Mesothelial cell of epicardium (in vitro differentiated cells): ENCODE results near the gene MRPS11. TPM values are rescaled to one million over a fixed set of nuclear protein-coding genes. Genes with fewer than 3 reads are reported as not detected.

Experiments used
- DNase-seq, 2 experiments: peaks; one replicate each; pipeline ENCODE4 v3.0.0; 2021; ENCODE audit warnings: low spot score in 2 of 2; ENCODE audit not compliant: unreplicated experiment in 2 of 2
- H3K27ac Mint-ChIP-seq: 2 replicates; pipeline ENCODE4 v1.8.0; 2021; ENCODE audit warnings: mixed read lengths
- H3K27me3 Mint-ChIP-seq: 2 replicates; pipeline ENCODE4 v1.8.0; 2021; ENCODE audit warnings: low read depth, mixed read lengths
- H3K36me3 Mint-ChIP-seq: 2 replicates; pipeline ENCODE4 v1.8.0; 2021; ENCODE audit warnings: mixed read lengths
- H3K4me1 Mint-ChIP-seq: 2 replicates; pipeline ENCODE4 v1.8.0; 2021; ENCODE audit warnings: mixed read lengths
- H3K4me3 Mint-ChIP-seq: 2 replicates; pipeline ENCODE4 v1.8.0; 2021; ENCODE audit warnings: mild to moderate bottlenecking, moderate library complexity, mixed read lengths
- H3K9me3 Mint-ChIP-seq: 2 replicates; pipeline ENCODE4 v1.8.0; 2021; ENCODE audit warnings: mixed read lengths
- total RNA-seq: library from RNA; stranded (reverse); gene quantifications from 3 replicates; pipeline ENCODE4 v1.2.1, GENCODE V29; 2021
- TF ChIP-seq, protein P1 (sequence below): fragments of 200-600 bp; sonication (generic); IDR thresholded peaks from one replicate; pipeline ENCODE4 v1.5.0; 2021; ENCODE audit warnings: antibody characterized with exemption; ENCODE audit not compliant: unreplicated experiment

Gene MRPS11
- total RNA-seq, 1 donor from 2014 or later = 38.9 TPM

DNA sequence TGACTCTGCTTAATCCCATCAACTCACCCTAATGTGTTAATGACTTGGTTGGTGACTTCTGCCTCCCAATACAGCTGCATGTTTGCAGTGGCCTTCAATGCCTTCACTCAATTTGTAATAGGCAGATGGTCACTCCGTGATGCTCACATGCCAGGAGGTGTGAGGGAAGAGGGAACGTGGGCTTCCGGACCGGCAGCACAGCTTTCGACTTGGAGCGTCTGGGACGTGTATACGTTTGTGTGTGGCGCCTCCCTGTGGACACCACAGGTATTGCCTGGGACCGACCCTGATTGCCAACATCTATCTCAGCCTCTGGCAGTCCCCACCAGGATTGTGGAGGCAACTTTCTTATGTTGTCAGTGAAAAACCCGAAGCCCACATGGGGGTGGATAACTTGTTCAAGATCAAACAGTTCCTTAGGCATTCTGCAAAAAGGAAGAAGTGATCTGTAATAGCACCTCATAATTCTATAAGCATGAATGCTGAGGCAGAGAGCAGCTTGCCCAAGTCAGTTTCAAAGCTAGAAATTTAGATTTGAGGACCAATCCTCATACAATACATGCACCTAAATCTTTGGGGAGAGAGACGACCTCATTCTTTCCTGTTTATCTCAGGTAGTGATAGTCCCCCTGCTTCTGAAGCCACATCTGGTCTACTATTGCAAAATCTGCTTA is 17.2 kb upstream of the MRPS11 start:
- DNase-seq = peak; percentile 49 to 83
- H3K4me1 Mint-ChIP-seq = no peaks in the 10 kb centered on the region
- peaks cover 45% of the 10 kb centered on the region for H3K27me3 Mint-ChIP-seq
- no peak overlapping the region for H3K27ac Mint-ChIP-seq
- TF ChIP-seq, protein P1, sequence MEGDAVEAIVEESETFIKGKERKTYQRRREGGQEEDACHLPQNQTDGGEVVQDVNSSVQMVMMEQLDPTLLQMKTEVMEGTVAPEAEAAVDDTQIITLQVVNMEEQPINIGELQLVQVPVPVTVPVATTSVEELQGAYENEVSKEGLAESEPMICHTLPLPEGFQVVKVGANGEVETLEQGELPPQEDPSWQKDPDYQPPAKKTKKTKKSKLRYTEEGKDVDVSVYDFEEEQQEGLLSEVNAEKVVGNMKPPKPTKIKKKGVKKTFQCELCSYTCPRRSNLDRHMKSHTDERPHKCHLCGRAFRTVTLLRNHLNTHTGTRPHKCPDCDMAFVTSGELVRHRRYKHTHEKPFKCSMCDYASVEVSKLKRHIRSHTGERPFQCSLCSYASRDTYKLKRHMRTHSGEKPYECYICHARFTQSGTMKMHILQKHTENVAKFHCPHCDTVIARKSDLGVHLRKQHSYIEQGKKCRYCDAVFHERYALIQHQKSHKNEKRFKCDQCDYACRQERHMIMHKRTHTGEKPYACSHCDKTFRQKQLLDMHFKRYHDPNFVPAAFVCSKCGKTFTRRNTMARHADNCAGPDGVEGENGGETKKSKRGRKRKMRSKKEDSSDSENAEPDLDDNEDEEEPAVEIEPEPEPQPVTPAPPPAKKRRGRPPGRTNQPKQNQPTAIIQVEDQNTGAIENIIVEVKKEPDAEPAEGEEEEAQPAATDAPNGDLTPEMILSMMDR = peak; percentile 84
- no peaks in the 10 kb centered on the region for H3K36me3 Mint-ChIP-seq
- H3K9me3 Mint-ChIP-seq = peaks cover 4% of the 10 kb centered on the region
- H3K4me3 Mint-ChIP-seq = no peak overlapping the region

DNA sequence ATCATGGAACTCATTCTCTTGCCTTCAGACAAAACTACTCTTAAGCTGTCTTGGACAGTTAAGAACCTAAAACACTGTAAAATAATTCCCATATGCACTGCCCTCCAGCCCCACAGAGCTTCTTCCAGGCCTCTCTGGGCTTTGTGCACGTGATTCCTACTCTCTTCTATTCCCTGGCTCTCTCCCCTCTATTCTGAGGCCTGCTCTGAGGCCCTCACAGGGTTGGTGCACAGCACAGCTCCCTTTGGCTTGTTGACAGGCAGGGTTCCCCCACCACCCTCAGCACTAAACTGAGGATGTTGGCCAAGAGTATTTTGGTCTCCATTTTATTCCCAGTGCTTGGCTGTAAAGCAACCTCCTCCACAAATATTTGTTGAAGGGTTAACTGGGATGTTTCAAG is 13.9 kb upstream of the MRPS11 start:
- H3K27me3 Mint-ChIP-seq = peaks cover 26% of the 10 kb centered on the region
- no peaks in the 10 kb centered on the region for H3K4me1 Mint-ChIP-seq
- no peaks in the 10 kb centered on the region for H3K9me3 Mint-ChIP-seq
- H3K4me3 Mint-ChIP-seq = no peak overlapping the region
- no peak overlapping the region for H3K27ac Mint-ChIP-seq
- TF ChIP-seq, protein P1 = no peak
- DNase-seq = no peak
- no peaks in the 10 kb centered on the region for H3K36me3 Mint-ChIP-seq

DNA sequence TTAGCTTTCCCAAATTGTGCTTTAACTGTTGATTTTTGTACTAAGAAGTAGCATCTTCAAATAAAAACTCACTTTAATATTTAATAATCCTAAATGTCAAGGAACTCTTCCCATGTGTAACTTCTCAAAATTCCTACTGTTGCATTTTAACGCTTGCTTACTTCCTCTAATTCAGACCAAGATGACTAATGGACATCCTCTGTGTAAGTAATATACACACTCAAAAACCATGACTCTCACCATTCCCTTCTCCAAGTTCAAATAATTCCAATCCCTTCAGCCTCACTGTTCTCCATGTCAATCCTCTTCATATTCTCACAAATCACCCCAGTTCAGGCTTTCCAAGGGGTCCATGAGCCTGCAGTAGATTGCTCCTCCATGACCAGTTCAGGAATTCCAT is 13.3 kb upstream of the MRPS11 start:
- H3K4me1 Mint-ChIP-seq = no peaks in the 10 kb centered on the region
- TF ChIP-seq, protein P1 = no peak
- peaks cover under 1% of the 10 kb centered on the region for H3K36me3 Mint-ChIP-seq
- H3K4me3 Mint-ChIP-seq = no peak overlapping the region
- no peaks in the 10 kb centered on the region for H3K9me3 Mint-ChIP-seq
- H3K27me3 Mint-ChIP-seq = peaks cover 24% of the 10 kb centered on the region
- no peak for DNase-seq
- no peak overlapping the region for H3K27ac Mint-ChIP-seq

DNA sequence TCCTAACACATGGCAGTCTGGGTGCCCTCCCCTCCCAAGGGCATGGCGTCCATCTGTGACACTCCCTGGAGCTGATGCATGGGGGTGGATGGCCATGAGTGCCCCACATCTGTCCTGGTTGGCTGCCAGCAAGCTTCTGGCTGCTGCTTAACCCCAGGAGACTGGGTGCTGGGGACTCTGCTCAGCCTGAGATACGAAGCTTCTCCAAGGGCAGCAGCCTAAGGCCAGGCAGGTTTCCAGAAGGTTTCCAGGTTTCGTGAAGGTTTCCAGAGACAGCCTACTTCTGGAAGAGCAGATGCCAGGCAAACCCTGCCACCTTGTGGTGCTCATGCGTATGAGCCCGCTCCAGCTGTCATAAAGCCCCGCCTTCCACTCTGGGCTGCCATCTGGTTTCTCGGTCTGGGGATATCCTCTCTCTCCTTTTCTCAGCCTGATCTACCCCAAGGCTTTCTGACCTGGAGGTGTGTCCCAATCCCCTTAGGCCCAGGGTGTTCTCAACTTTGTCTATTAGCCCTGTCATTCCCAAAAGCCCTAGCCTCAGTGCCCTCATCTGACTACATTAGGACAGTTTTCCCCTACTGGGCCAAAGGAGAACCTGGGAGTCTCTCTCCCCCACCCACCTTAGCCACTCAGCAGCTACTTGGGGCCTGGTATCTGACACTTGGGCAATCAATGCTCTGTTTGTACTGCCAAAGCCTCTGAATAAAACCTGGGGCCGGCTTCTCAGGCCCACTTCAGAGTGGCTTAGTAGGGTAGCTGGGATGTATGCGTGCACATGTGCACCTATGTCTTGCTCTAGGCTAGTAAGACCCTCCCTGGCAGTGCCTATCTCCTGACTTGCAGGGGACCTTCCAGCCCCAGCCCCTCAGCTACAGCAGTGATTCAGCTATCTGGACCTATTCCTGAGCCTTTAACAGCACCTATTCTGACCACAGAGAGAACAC is 12.4 kb upstream of the MRPS11 start:
- H3K9me3 Mint-ChIP-seq = no peaks in the 10 kb centered on the region
- H3K4me1 Mint-ChIP-seq = no peaks in the 10 kb centered on the region
- peaks cover 18% of the 10 kb centered on the region for H3K27me3 Mint-ChIP-seq
- peaks cover 5% of the 10 kb centered on the region for H3K36me3 Mint-ChIP-seq
- DNase-seq = peak in 1 of 2 experiments; percentile 55
- H3K27ac Mint-ChIP-seq = no peak overlapping the region
- TF ChIP-seq, protein P1 = peak; percentile 61
- H3K4me3 Mint-ChIP-seq = no peak overlapping the region

DNA sequence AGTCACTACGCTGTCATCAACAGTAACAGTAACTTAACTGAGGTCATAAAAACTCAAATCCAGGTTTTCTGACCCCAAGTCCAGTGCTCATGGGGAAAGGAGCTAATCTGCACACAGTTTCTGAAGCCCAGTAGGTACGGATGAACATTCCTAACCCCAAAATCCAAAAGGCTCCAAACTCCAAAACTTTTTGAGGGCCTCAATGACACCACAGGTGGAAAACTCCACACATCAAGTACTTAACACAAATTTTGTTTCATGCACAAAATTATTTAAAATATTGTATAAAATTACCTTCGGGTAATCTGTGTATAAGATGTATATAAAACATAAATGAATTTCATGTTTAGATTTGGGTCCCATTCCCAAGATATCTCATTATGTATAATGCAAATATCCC is 10.8 kb upstream of the MRPS11 start:
- peaks cover 8% of the 10 kb centered on the region for H3K27me3 Mint-ChIP-seq
- no peaks in the 10 kb centered on the region for H3K4me1 Mint-ChIP-seq
- no peaks in the 10 kb centered on the region for H3K9me3 Mint-ChIP-seq
- TF ChIP-seq, protein P1 = no peak
- peaks cover 8% of the 10 kb centered on the region for H3K36me3 Mint-ChIP-seq
- no peak overlapping the region for H3K4me3 Mint-ChIP-seq
- DNase-seq = no peak
- no peak overlapping the region for H3K27ac Mint-ChIP-seq
